Measurements from ENCODE around the gene CELA2A. TPM values are rescaled to one million over a fixed set of nuclear protein-coding genes. Genes with fewer than 3 reads are reported as not detected.
A peak's percentile ranks its signal among the peaks of the same experiment; 100 is the strongest.
"Not testable (repeated sequence)": the region's sequence is repeated elsewhere in the genome, so short reads cannot be mapped to it uniquely, and the experiment has no call there.

CELA2A gene
- total and polyA plus RNA-seq, 5 donors from 2014 or later = not detected

- H3K27ac ChIP-seq (ENCODE audit: insufficient read depth, low read length, poor library complexity, severe bottlenecking); H3K9me3 ChIP-seq (ENCODE audit: control insufficient read depth in 2 of 2, low read length in 2 of 2); H3K36me3 ChIP-seq (ENCODE audit: control insufficient read depth, insufficient read depth, low read length); H3K4me3 Mint-ChIP-seq; DNase-seq; H3K27me3 ChIP-seq (ENCODE audit: control insufficient read depth, insufficient read depth, low read length); H3K4me3 ChIP-seq (ENCODE audit: low read depth, low read length); H3K9me3 Mint-ChIP-seq; H3K4me1 ChIP-seq (ENCODE audit: control insufficient read depth, insufficient read depth, low read length, poor library complexity, severe bottlenecking); H3K27me3 Mint-ChIP-seq; H3K27ac Mint-ChIP-seq; H3K4me1 Mint-ChIP-seq; H3K36me3 Mint-ChIP-seq; ATAC-seq (ENCODE audit: low read depth in 2 of 2): not testable (repeated sequence)
Observed at GRCh38 chr1:15458388-15458787, 1.9 kb downstream of the CELA2A start.

- Histone ChIP-seq H3K27me3 (ENCODE audit: control insufficient read depth, insufficient read depth, low read length) (no peaks in the 10 kb centered on the region), H3K36me3 (ENCODE audit: control insufficient read depth, insufficient read depth, low read length) (no peaks in the 10 kb centered on the region), H3K9me3 (ENCODE audit: control insufficient read depth in 2 of 2, low read length in 2 of 2) (no peaks in the 10 kb centered on the region), H3K27ac (ENCODE audit: insufficient read depth, low read length, poor library complexity, severe bottlenecking) (no peak overlapping the region), H3K4me1 (ENCODE audit: control insufficient read depth, insufficient read depth, low read length, poor library complexity, severe bottlenecking) (no peaks in the 10 kb centered on the region), H3K4me3 (ENCODE audit: low read depth, low read length) (no peak overlapping the region)
- Mint-ChIP-seq H3K9me3 (no peaks in the 10 kb centered on the region), H3K4me1 (no peaks in the 10 kb centered on the region), H3K4me3 (no peak overlapping the region), H3K27me3 (no peaks in the 10 kb centered on the region), H3K36me3 (no peaks in the 10 kb centered on the region), H3K27ac (no peak overlapping the region)
- DNase-seq (no peak), ATAC-seq (ENCODE audit: low read depth in 2 of 2) (no peak)
Observed at GRCh38 chr1:15459771-15460707, 3.5 kb downstream of the CELA2A start.

GRCh38 chr1:15460708-15461095 is 4.2 kb downstream of the CELA2A start:
- Mint-ChIP-seq H3K36me3 (no peaks in the 10 kb centered on the region), H3K9me3 (no peaks in the 10 kb centered on the region), H3K27me3 (peaks cover under 1% of the 10 kb centered on the region)

GRCh38 chr1:15463064-15463800 is 6.7 kb downstream of the CELA2A start:
- ATAC-seq (ENCODE audit: low read depth in 2 of 2); H3K4me1 ChIP-seq (ENCODE audit: control insufficient read depth, insufficient read depth, low read length, poor library complexity, severe bottlenecking); H3K27me3 Mint-ChIP-seq; H3K4me3 ChIP-seq (ENCODE audit: low read depth, low read length); H3K9me3 ChIP-seq (ENCODE audit: control insufficient read depth in 2 of 2, low read length in 2 of 2); H3K27me3 ChIP-seq (ENCODE audit: control insufficient read depth, insufficient read depth, low read length); H3K4me3 Mint-ChIP-seq; H3K4me1 Mint-ChIP-seq; H3K27ac ChIP-seq (ENCODE audit: insufficient read depth, low read length, poor library complexity, severe bottlenecking); H3K9me3 Mint-ChIP-seq; H3K36me3 ChIP-seq (ENCODE audit: control insufficient read depth, insufficient read depth, low read length); DNase-seq; H3K36me3 Mint-ChIP-seq; H3K27ac Mint-ChIP-seq: not testable (repeated sequence)

More at GRCh38 chr1:15460708-15461095, 4.2 kb downstream of the CELA2A start:
- H3K4me3 Mint-ChIP-seq = no peak overlapping the region
- Histone ChIP-seq H3K4me3 (ENCODE audit: low read depth, low read length) (no peak overlapping the region), H3K36me3 (ENCODE audit: control insufficient read depth, insufficient read depth, low read length) (no peaks in the 10 kb centered on the region), H3K9me3 (ENCODE audit: control insufficient read depth in 2 of 2, low read length in 2 of 2) (no peaks in the 10 kb centered on the region), H3K4me1 (ENCODE audit: control insufficient read depth, insufficient read depth, low read length, poor library complexity, severe bottlenecking) (no peaks in the 10 kb centered on the region), H3K27ac (ENCODE audit: insufficient read depth, low read length, poor library complexity, severe bottlenecking) (no peak overlapping the region), H3K27me3 (ENCODE audit: control insufficient read depth, insufficient read depth, low read length) (no peaks in the 10 kb centered on the region)
- DNase-seq (no peak), ATAC-seq (ENCODE audit: low read depth in 2 of 2) (no peak)
- no peak overlapping the region for H3K27ac Mint-ChIP-seq
- H3K4me1 Mint-ChIP-seq = no peaks in the 10 kb centered on the region

- not testable (repeated sequence) for H3K27me3 ChIP-seq (ENCODE audit: control insufficient read depth, insufficient read depth, low read length); DNase-seq; H3K27ac ChIP-seq (ENCODE audit: insufficient read depth, low read length, poor library complexity, severe bottlenecking); H3K36me3 ChIP-seq (ENCODE audit: control insufficient read depth, insufficient read depth, low read length); H3K27me3 Mint-ChIP-seq; ATAC-seq (ENCODE audit: low read depth in 2 of 2); H3K4me1 Mint-ChIP-seq; H3K27ac Mint-ChIP-seq; H3K36me3 Mint-ChIP-seq; H3K9me3 Mint-ChIP-seq; H3K4me3 ChIP-seq (ENCODE audit: low read depth, low read length); H3K9me3 ChIP-seq (ENCODE audit: control insufficient read depth in 2 of 2, low read length in 2 of 2); H3K4me1 ChIP-seq (ENCODE audit: control insufficient read depth, insufficient read depth, low read length, poor library complexity, severe bottlenecking); H3K4me3 Mint-ChIP-seq
Observed at GRCh38 chr1:15463926-15464322, 7.4 kb downstream of the CELA2A start.

- Mint-ChIP-seq H3K27ac (no peak overlapping the region), H3K4me3 (no peak overlapping the region), H3K9me3 (no peaks in the 10 kb centered on the region), H3K27me3 (peaks cover 8% of the 10 kb centered on the region), H3K36me3 (no peaks in the 10 kb centered on the region), H3K4me1 (no peaks in the 10 kb centered on the region)
- Histone ChIP-seq H3K4me1 (ENCODE audit: control insufficient read depth, insufficient read depth, low read length, poor library complexity, severe bottlenecking) (no peaks in the 10 kb centered on the region), H3K27me3 (ENCODE audit: control insufficient read depth, insufficient read depth, low read length) (no peaks in the 10 kb centered on the region), H3K9me3 (ENCODE audit: control insufficient read depth in 2 of 2, low read length in 2 of 2) (no peaks in the 10 kb centered on the region), H3K27ac (ENCODE audit: insufficient read depth, low read length, poor library complexity, severe bottlenecking) (no peak overlapping the region), H3K36me3 (ENCODE audit: control insufficient read depth, insufficient read depth, low read length) (no peaks in the 10 kb centered on the region), H3K4me3 (ENCODE audit: low read depth, low read length) (no peak overlapping the region)
- DNase-seq (no peak), ATAC-seq (ENCODE audit: low read depth in 2 of 2) (no peak)
Observed at GRCh38 chr1:15465674-15466073, 9.1 kb downstream of the CELA2A start.

GRCh38 chr1:15466955-15467625 is 10.6 kb downstream of the CELA2A start:
- not testable (repeated sequence) for H3K9me3 Mint-ChIP-seq; H3K4me1 ChIP-seq (ENCODE audit: control insufficient read depth, insufficient read depth, low read length, poor library complexity, severe bottlenecking); H3K27ac Mint-ChIP-seq; H3K36me3 ChIP-seq (ENCODE audit: control insufficient read depth, insufficient read depth, low read length); H3K27me3 ChIP-seq (ENCODE audit: control insufficient read depth, insufficient read depth, low read length); H3K27ac ChIP-seq (ENCODE audit: insufficient read depth, low read length, poor library complexity, severe bottlenecking); H3K4me3 ChIP-seq (ENCODE audit: low read depth, low read length); ATAC-seq (ENCODE audit: low read depth in 2 of 2); H3K36me3 Mint-ChIP-seq; H3K9me3 ChIP-seq (ENCODE audit: control insufficient read depth in 2 of 2, low read length in 2 of 2); DNase-seq; H3K4me1 Mint-ChIP-seq
- H3K27me3 Mint-ChIP-seq = peaks cover 15% of the 10 kb centered on the region
- peak overlapping the region in 1 of 4 donors; percentile 3 for H3K4me3 Mint-ChIP-seq
